ENCODE data around the gene SWT1. TPM values are rescaled to one million over a fixed set of nuclear protein-coding genes. Genes with fewer than 3 reads are reported as not detected.

The SWT1 gene
- total and polyA plus RNA-seq, 4 donors, result 1.1 to 19.4 (median 3.3) TPM

- H3K36me3 ChIP-seq (ENCODE audit: control insufficient read depth in 4 of 4, insufficient read depth in 4 of 4, low read length in 4 of 4), result peaks cover 0 to 4% (median 2%) of the 10 kb centered on the region in 4 donors
- H3K9me3 ChIP-seq (ENCODE audit: control insufficient read depth in 4 of 4, insufficient read depth in 3 of 4, low read length in 3 of 4), result no peaks in the 10 kb centered on the region
- no peak overlapping the region for H3K4me3 ChIP-seq
- H3K27ac ChIP-seq (ENCODE audit: low read depth in 1 of 2, low read length in 1 of 2), result no peak overlapping the region
- 48 to 82% methylated on average over 2 of the region's 2 CpGs for WGBS, 2 donors
- no peak for DNase-seq
- no peak for ATAC-seq (ENCODE audit: insufficient read depth, low FRiP score)
- H3K9ac ChIP-seq (ENCODE audit: insufficient read depth in 1 of 2, low read length in 2 of 2), result no peak overlapping the region
- TF ChIP-seq CTCF (IDR thresholded peaks at IDR 0.05; ENCODE audit: control extremely low read depth, extremely low read depth), result no peak
- H3K27me3 ChIP-seq (ENCODE audit: control insufficient read depth in 3 of 3, insufficient read depth in 3 of 3, low read length in 2 of 3), result no peaks in the 10 kb centered on the region
- H3K4me1 ChIP-seq (ENCODE audit: control insufficient read depth in 5 of 5, insufficient read depth in 5 of 5, low read length in 5 of 5), result no peaks in the 10 kb centered on the region
Observed at GRCh38 chr1:185284533-185285276, 127.7 kb downstream of the SWT1 start.

- Histone ChIP-seq H3K4me1 (ENCODE audit: control insufficient read depth in 5 of 5, insufficient read depth in 5 of 5, low read length in 5 of 5) (no peaks in the 10 kb centered on the region), H3K9ac (ENCODE audit: insufficient read depth in 1 of 2, low read length in 2 of 2) (no peak overlapping the region), H3K4me3 (no peak overlapping the region), H3K9me3 (ENCODE audit: control insufficient read depth in 4 of 4, insufficient read depth in 3 of 4, low read length in 3 of 4) (no peaks in the 10 kb centered on the region), H3K27me3 (ENCODE audit: control insufficient read depth in 3 of 3, insufficient read depth in 3 of 3, low read length in 2 of 3) (no peaks in the 10 kb centered on the region), H3K27ac (ENCODE audit: low read depth in 1 of 2, low read length in 1 of 2) (no peak overlapping the region), H3K36me3 (ENCODE audit: control insufficient read depth in 4 of 4, insufficient read depth in 4 of 4, low read length in 4 of 4) (peaks cover 0 to 3% (median under 1%) of the 10 kb centered on the region in 4 donors)
- no peak for ATAC-seq (ENCODE audit: insufficient read depth, low FRiP score)
- DNase-seq, result no peak
- 93 to 97% methylated on average over 2 of the region's 2 CpGs for WGBS, 2 donors
- no peak for TF ChIP-seq CTCF (IDR thresholded peaks at IDR 0.05; ENCODE audit: control extremely low read depth, extremely low read depth)
Observed at GRCh38 chr1:185287451-185287850, 130.5 kb downstream of the SWT1 start.

GRCh38 chr1:185288435-185288834 is 131.5 kb downstream of the SWT1 start:
- ATAC-seq (ENCODE audit: insufficient read depth, low FRiP score), result no peak
- Histone ChIP-seq H3K4me1 (ENCODE audit: control insufficient read depth in 5 of 5, insufficient read depth in 5 of 5, low read length in 5 of 5) (no peaks in the 10 kb centered on the region), H3K36me3 (ENCODE audit: control insufficient read depth in 4 of 4, insufficient read depth in 4 of 4, low read length in 4 of 4) (peaks cover 0 to 10% (median 5%) of the 10 kb centered on the region in 4 donors), H3K9ac (ENCODE audit: insufficient read depth in 1 of 2, low read length in 2 of 2) (no peak overlapping the region), H3K27ac (ENCODE audit: low read depth in 1 of 2, low read length in 1 of 2) (no peak overlapping the region), H3K4me3 (no peak overlapping the region), H3K27me3 (ENCODE audit: control insufficient read depth in 3 of 3, insufficient read depth in 3 of 3, low read length in 2 of 3) (no peaks in the 10 kb centered on the region), H3K9me3 (ENCODE audit: control insufficient read depth in 4 of 4, insufficient read depth in 3 of 4, low read length in 3 of 4) (no peaks in the 10 kb centered on the region)
- TF ChIP-seq CTCF (IDR thresholded peaks at IDR 0.05; ENCODE audit: control extremely low read depth, extremely low read depth), result no peak
- DNase-seq, result no peak
- WGBS, 2 donors, result 93 to 94% methylated on average over 3 of the region's 3 CpGs

GRCh38 chr1:185289880-185290279 is 132.9 kb downstream of the SWT1 start:
- DNase-seq (no peak), ATAC-seq (ENCODE audit: insufficient read depth, low FRiP score) (no peak)
- Histone ChIP-seq H3K9ac (ENCODE audit: insufficient read depth in 1 of 2, low read length in 2 of 2) (no peak overlapping the region), H3K9me3 (ENCODE audit: control insufficient read depth in 4 of 4, insufficient read depth in 3 of 4, low read length in 3 of 4) (no peaks in the 10 kb centered on the region), H3K36me3 (ENCODE audit: control insufficient read depth in 4 of 4, insufficient read depth in 4 of 4, low read length in 4 of 4) (peaks cover 0 to 17% (median 6%) of the 10 kb centered on the region in 4 donors), H3K27ac (ENCODE audit: low read depth in 1 of 2, low read length in 1 of 2) (no peak overlapping the region), H3K4me1 (ENCODE audit: control insufficient read depth in 5 of 5, insufficient read depth in 5 of 5, low read length in 5 of 5) (no peaks in the 10 kb centered on the region), H3K4me3 (no peak overlapping the region), H3K27me3 (ENCODE audit: control insufficient read depth in 3 of 3, insufficient read depth in 3 of 3, low read length in 2 of 3) (no peaks in the 10 kb centered on the region)
- no peak for TF ChIP-seq CTCF (IDR thresholded peaks at IDR 0.05; ENCODE audit: control extremely low read depth, extremely low read depth)
